ENCODE measurements around the gene AKR1A1. TPM values are rescaled to one million over a fixed set of nuclear protein-coding genes. Genes with fewer than 3 reads are reported as not detected.

Gene AKR1A1
- total RNA-seq, 6 experiments from 2014 or later = 115 to 308 (median 220) TPM

- no peaks in the 10 kb centered on the region for H3K9me3 ChIP-seq
- no peaks in the 10 kb centered on the region for H3K27me3 ChIP-seq
- H3K4me3 ChIP-seq = no peak overlapping the region
- H3K27ac ChIP-seq = no peak overlapping the region
- DNase-seq = no peak
- no peak for TF ChIP-seq POLR2A (IDR thresholded peaks at IDR 0.05)
- TF ChIP-seq, protein P1, sequence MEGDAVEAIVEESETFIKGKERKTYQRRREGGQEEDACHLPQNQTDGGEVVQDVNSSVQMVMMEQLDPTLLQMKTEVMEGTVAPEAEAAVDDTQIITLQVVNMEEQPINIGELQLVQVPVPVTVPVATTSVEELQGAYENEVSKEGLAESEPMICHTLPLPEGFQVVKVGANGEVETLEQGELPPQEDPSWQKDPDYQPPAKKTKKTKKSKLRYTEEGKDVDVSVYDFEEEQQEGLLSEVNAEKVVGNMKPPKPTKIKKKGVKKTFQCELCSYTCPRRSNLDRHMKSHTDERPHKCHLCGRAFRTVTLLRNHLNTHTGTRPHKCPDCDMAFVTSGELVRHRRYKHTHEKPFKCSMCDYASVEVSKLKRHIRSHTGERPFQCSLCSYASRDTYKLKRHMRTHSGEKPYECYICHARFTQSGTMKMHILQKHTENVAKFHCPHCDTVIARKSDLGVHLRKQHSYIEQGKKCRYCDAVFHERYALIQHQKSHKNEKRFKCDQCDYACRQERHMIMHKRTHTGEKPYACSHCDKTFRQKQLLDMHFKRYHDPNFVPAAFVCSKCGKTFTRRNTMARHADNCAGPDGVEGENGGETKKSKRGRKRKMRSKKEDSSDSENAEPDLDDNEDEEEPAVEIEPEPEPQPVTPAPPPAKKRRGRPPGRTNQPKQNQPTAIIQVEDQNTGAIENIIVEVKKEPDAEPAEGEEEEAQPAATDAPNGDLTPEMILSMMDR (IDR thresholded peaks at IDR 0.05) = no peak
- intact Hi-C loops (cut with DNase I) = no loop called here
- peaks cover 0 to 6% (median 0%) of the 10 kb centered on the region in 4 donors for H3K4me1 ChIP-seq
- peaks cover 0 to 54% (median 23%) of the 10 kb centered on the region in 4 donors for H3K36me3 ChIP-seq
- no peak for ATAC-seq
- WGBS (ENCODE audit: insufficient coverage, low coverage, low lambda C conversion rate, missing lambda C conversion rate) = 63% methylated on average over 1 of the region's 4 CpGs
These were observed 67.0 kb downstream of the AKR1A1 start for GRCh38 chr1:45617618-45618017.

GRCh38 chr1:45619149-45619921 lies 68.7 kb downstream of the AKR1A1 start:
- no peak overlapping the region for H3K4me3 ChIP-seq
- H3K27ac ChIP-seq = no peak overlapping the region
- 40% methylated on average over 4 of the region's 8 CpGs for WGBS (ENCODE audit: insufficient coverage, low coverage, low lambda C conversion rate, missing lambda C conversion rate)
- no peaks in the 10 kb centered on the region for H3K9me3 ChIP-seq
- H3K36me3 ChIP-seq = peaks cover 0 to 50% (median 19%) of the 10 kb centered on the region in 4 donors
- TF ChIP-seq POLR2A (IDR thresholded peaks at IDR 0.05) = no peak
- TF ChIP-seq, protein P1 (IDR thresholded peaks at IDR 0.05) = no peak
- H3K4me1 ChIP-seq = peaks cover 0 to 10% (median 0%) of the 10 kb centered on the region in 4 donors
- DNase-seq = no peak
- no peaks in the 10 kb centered on the region for H3K27me3 ChIP-seq
- ATAC-seq = peak in 2 of 4 donors; percentile 4 to 32
- intact Hi-C loops (cut with DNase I) = no loop called here

Small RNA genes lying within 50 kb of the gene (small RNA-seq; reads per million reads assigned to genes)
- 0 reads per million in 2 experiments for gene AL355480.1
- gene AL355480.2 = 0 reads per million in 2 experiments
- gene AL355480.3 = 0 reads per million in 2 experiments
- 0 reads per million in 2 experiments for gene AL355480.4

Other genes with a start within 250 kb of the AKR1A1 start
- under 1 TPM in 2 of 6 experiments, not detected in 4; 0.25 to 0.56 TPM for gene HPDL, start 223.9 kb upstream of the AKR1A1 start, total RNA-seq
- 1 to 10 TPM; 3.2 to 7.7 (median 4.4) TPM for gene TOE1, start 210.7 kb upstream of the AKR1A1 start, total RNA-seq
- gene MUTYH, start 210.4 kb upstream of the AKR1A1 start, total RNA-seq = 10 to 100 TPM in 2 of 6 experiments, 1 to 10 TPM in 4; 7.2 to 11.9 (median 8.4) TPM
- 1 to 10 TPM; 2.7 to 5.5 (median 4.3) TPM for gene TESK2, start 59.7 kb upstream of the AKR1A1 start, total RNA-seq
- gene CCDC163, start 50.8 kb upstream of the AKR1A1 start, total RNA-seq = 1 to 10 TPM in 2 of 6 experiments, under 1 TPM in 4; 0.31 to 1.3 (median 0.67) TPM
- gene MMACHC, start 50.5 kb upstream of the AKR1A1 start, total RNA-seq = 10 to 100 TPM in 5 of 6 experiments, 1 to 10 TPM in 1; 7.7 to 38.5 (median 17.3) TPM
- gene PRDX1, start 28.9 kb upstream of the AKR1A1 start, total RNA-seq = 100 to 1,000 TPM; 315 to 672 (median 358) TPM
- gene NASP, start 33.2 kb downstream of the AKR1A1 start, total RNA-seq = 10 to 100 TPM; 21.8 to 31.9 (median 26.1) TPM
- 1 to 10 TPM in 5 of 6 experiments, under 1 TPM in 1; 0.81 to 3.1 (median 1.9) TPM for gene CCDC17, start 73.2 kb downstream of the AKR1A1 start, total RNA-seq
- gene GPBP1L1, start 135.7 kb downstream of the AKR1A1 start, total RNA-seq = 10 to 100 TPM; 51.2 to 80.0 (median 67.3) TPM
- gene TMEM69, start 137.4 kb downstream of the AKR1A1 start, total RNA-seq = 10 to 100 TPM in 3 of 6 experiments, 1 to 10 TPM in 3; 7.5 to 17.5 (median 10.0) TPM
- 10 to 100 TPM in 2 of 6 experiments, 1 to 10 TPM in 4; 5.5 to 12.9 (median 8.3) TPM for gene IPP, start 199.8 kb downstream of the AKR1A1 start, total RNA-seq